Right cardiac atrium (tissue), 5 donors: ENCODE measurements around the gene IL1R2. TPM values are rescaled to one million over a fixed set of nuclear protein-coding genes. Genes with fewer than 3 reads are reported as not detected.

Experiments
- ATAC-seq, 2 donors: fragments of 200-7000 bp; cut with Tn5 transposase; one replicate each; pipeline versions ENCODE4 v1.8.0 to v1.9.1; 2020; ENCODE audit warnings: moderate library complexity in 2 of 2, mild to moderate bottlenecking in 1 of 2
- DNase-seq, 3 donors: peaks; one replicate each; pipeline ENCODE4 v3.0.0-alpha.2; 2020
- H3K27ac ChIP-seq: one replicate; pipeline ENCODE4 v1.5.1; 2013; ENCODE audit warnings: mild to moderate bottlenecking, low read length, control low read depth, moderate library complexity
- H3K27me3 ChIP-seq: one replicate; pipeline ENCODE4 v1.6.1; 2013; ENCODE audit not compliant: control insufficient read depth, insufficient read depth
- H3K4me1 ChIP-seq: one replicate; pipeline ENCODE4 v1.6.1; 2013; ENCODE audit warnings: low read length; ENCODE audit not compliant: control insufficient read depth, insufficient read depth
- H3K4me3 ChIP-seq: one replicate; pipeline ENCODE4 v1.5.1; 2013; ENCODE audit warnings: low read length, control low read depth
- H3K9me3 ChIP-seq: one replicate; pipeline ENCODE4 v1.6.1; 2013; ENCODE audit warnings: low read length; ENCODE audit not compliant: control insufficient read depth
- WGBS: extraction: QIAGEN DNeasy Blood & Tissue Kit; methylation state at CpG from one replicate; pipeline ENCODE4 v1.1.7; 2013; 5-methylcytosine and 5-hydroxymethylcytosine counted together
- intact Hi-C, 4 donors: fragments of 100-400 bp; cut with DNase I; formaldehyde crosslinking; loops; one replicate each; pipeline versions ENCODE4 v1.11.0 to v1.14.0; 2022 to 2023
- polyA plus RNA-seq: library from polyadenylated mRNA; stranded (reverse); fragments of 200-250 nt; gene quantifications from one replicate; pipeline ENCODE4 v1.2.3, GENCODE V29; 2013
- total RNA-seq, 4 donors: library from RNA; stranded (reverse); fragmentation: NEBNext Ultra II Directional; extraction: Animal tissue kit (Norgen Biotek cat#: 25700); gene quantifications; one replicate each; pipeline ENCODE4 v1.2.1, GENCODE V29; 2021
- donor health status: healthy with polysubstance abuse.
- donor health status: DM: no; HTN: yes; CAD: no.
- donor health status: DM: no; HTN: no; CAD: no.
- donor health status: DM: no; HTN: yes; CAD: no; lungs with severe emphysema.
- donor health status: DM: yes; HTN: yes; CAD: no.

IL1R2 gene
- total and polyA plus RNA-seq, 5 donors: 1.9 to 4.3 (median 3.5) TPM; not detected in 1

DNA sequence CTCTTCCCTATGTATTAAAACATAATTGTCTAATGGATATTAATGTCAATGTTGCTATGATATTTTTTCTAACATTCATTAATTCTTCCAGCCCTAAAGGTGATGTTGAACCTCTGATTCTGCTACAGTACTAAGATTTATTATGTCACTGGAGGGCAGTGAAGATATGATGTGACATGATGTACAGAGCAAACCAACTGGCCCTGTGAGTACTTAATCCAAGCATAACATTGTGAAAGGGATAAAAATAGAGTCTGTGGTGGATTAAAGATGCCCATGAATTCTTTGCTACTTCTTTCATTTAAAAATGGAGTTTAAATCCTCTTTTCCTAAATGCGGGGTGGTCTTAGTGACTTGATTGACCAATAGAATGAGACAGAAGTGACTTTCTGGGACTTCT is 51.8 kb downstream of the IL1R2 start:
- Histone ChIP-seq H3K4me3 (no peak overlapping the region), H3K9me3 (no peaks in the 10 kb centered on the region), H3K27me3 (no peaks in the 10 kb centered on the region), H3K27ac (no peak overlapping the region), H3K4me1 (peaks cover 3% of the 10 kb centered on the region)
- DNase-seq (no peak), ATAC-seq (no peak)
- 93% methylated on average over 1 of the region's 1 CpG for WGBS
- intact Hi-C loops: no loop called here

DNA sequence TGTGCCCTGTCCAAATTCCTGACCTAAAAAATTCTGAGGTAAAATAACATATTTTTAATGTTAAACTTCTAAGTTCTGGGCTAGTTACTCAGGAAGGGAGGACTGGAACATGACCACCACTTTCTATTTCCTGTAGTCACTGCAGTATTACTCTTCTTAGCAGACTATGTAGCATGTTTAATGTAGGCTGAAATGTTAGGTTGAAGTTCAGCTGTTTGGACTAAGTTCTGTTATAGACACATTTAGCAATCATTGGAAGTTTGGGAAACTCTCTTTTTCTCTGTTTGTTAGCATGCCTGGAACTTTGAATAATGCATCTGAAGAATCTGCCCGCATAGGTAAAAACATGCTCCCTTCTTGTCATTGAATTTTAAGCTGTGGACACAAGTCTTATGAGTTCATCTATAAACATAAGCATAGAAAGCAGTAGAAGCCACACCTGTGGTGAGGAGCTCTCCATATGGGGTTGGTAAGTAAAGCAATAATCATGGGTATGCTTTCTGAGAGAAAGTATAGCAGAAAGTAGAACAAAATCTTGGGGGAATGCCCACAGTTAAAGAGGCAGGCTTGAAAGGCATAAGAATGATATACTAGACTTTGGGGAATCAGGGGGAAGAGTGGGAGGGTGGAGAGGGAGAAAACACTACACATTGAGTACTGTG is 52.6 kb downstream of the IL1R2 start:
- no peaks in the 10 kb centered on the region for H3K27me3 ChIP-seq
- intact Hi-C loops: no loop called here
- H3K27ac ChIP-seq: no peak overlapping the region
- no peak overlapping the region for H3K4me3 ChIP-seq
- peaks cover 3% of the 10 kb centered on the region for H3K4me1 ChIP-seq
- H3K9me3 ChIP-seq: no peaks in the 10 kb centered on the region
- DNase-seq: no peak
- no peak for ATAC-seq
- 95% methylated on average over 1 of the region's 1 CpG for WGBS

DNA sequence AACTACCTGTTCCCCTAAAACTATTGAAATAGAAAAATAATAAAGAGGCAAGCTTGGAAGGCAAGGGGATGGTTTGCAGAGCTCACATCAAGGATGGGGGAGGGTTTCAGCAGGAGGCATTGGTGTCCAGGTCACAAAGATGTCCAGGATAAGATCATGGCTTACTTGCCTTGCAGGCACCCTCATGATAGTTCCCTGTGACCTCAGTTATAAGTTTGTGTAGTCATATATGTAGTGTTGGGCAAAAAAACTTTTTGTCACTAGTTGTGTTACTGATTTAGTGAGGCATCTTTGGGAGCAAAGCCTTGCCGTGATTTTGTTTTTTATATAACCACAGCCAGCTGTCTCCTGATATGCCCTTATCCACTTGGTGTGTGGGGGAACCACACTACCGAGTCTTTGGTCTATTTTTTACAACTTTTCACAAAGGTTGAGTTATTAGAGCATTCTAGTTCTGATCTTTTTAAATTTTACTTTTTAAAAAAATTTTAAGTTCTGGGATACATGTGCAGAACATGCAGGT is 53.3 kb downstream of the IL1R2 start:
- intact Hi-C loops: no loop called here
- 81% methylated on average over 2 of the region's 2 CpGs for WGBS
- Histone ChIP-seq H3K27ac (no peak overlapping the region), H3K9me3 (no peaks in the 10 kb centered on the region), H3K4me1 (peaks cover 4% of the 10 kb centered on the region), H3K4me3 (no peak overlapping the region), H3K27me3 (no peaks in the 10 kb centered on the region)
- ATAC-seq: no peak
- DNase-seq: no peak

GRCh38 chr2:102045697-102046096 is 53.9 kb downstream of the IL1R2 start:
- 93% methylated on average over 6 of the region's 6 CpGs for WGBS
- intact Hi-C loops: no loop called here
- H3K4me1 ChIP-seq: peaks cover 7% of the 10 kb centered on the region
- DNase-seq (peak in 1 of 3 donors; percentile 37), ATAC-seq (no peak)
- H3K27ac ChIP-seq: no peak overlapping the region
- no peaks in the 10 kb centered on the region for H3K9me3 ChIP-seq
- no peaks in the 10 kb centered on the region for H3K27me3 ChIP-seq
- H3K4me3 ChIP-seq: no peak overlapping the region

GRCh38 chr2:102046135-102046986 is 54.6 kb downstream of the IL1R2 start:
- 63% methylated on average over 9 of the region's 9 CpGs for WGBS
- intact Hi-C loops: no loop called here
- Histone ChIP-seq H3K9me3 (no peaks in the 10 kb centered on the region), H3K4me3 (no peak overlapping the region), H3K27me3 (no peaks in the 10 kb centered on the region), H3K4me1 (peaks cover 8% of the 10 kb centered on the region), H3K27ac (no peak overlapping the region)
- ATAC-seq (peak in 1 of 2 donors; percentile 70), DNase-seq (peak in 1 of 3 donors; percentile 65)

DNA sequence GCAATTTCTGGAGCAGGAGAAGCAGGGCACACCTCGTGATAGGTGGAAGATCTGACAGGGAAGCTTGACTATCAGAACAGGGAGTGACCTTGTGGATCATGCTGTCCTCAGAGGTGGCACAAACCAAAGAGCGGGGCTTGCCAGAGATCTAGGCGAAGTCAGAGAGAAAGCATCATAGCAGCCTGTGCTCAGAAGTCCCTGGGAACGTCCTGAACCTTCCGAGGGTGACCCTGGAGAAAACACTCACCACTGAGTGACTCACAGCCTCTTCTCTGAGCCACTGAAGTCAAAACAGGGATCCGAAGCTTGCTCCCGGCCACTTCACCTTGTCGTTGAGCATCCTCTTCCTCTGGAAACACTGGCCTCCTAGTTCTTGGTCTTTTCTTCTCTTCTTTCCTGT is 56.7 kb downstream of the IL1R2 start:
- WGBS: 74% methylated on average over 8 of the region's 8 CpGs
- peaks cover 12% of the 10 kb centered on the region for H3K4me1 ChIP-seq
- H3K9me3 ChIP-seq: no peaks in the 10 kb centered on the region
- DNase-seq: peak in 2 of 3 donors; percentile 13 to 63
- intact Hi-C loops: no loop called here
- ATAC-seq: peak in 1 of 2 donors; percentile 49
- peak overlapping the region; percentile 12 for H3K27ac ChIP-seq
- H3K4me3 ChIP-seq: no peak overlapping the region
- no peaks in the 10 kb centered on the region for H3K27me3 ChIP-seq

DNA sequence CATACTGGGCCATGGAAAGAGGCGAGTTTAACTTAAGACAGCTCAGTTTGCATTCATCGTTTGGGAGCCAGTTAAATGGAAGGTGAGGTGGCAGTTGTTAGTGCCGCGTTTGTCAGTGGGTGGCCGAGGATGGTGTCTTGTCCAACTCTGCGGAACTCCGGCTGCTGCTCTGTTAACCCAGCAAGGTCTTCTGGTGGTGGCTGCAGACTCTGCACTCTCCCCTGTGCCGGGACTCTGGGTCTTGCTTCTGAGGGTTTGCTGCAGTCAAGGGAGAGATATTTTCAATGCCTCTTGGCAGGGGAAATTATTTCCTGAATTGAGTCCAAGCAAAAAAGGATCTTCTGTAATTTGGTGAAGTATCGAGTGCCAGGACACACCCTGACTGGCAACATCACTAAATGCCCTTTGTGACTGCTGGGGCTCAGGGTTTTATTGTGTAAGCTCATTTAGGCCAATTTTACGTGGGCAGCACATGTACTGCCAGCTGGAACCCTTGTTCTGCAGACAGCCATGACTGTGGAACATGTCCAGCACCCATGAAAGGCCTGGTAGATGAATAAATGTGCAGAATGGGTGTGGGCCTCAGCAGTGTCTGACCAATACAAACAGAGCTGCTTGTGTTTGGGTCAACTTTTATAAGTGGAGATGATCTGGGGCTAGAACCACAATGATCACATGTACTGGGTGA is 58.1 kb downstream of the IL1R2 start:
- no peaks in the 10 kb centered on the region for H3K27me3 ChIP-seq
- DNase-seq (peak; percentile 71 to 81 (median 71)), ATAC-seq (peak; percentile 51 to 65)
- H3K9me3 ChIP-seq: no peaks in the 10 kb centered on the region
- peak overlapping the region; percentile 74 for H3K27ac ChIP-seq
- intact Hi-C loops: no loop called here
- no peak overlapping the region for H3K4me3 ChIP-seq
- H3K4me1 ChIP-seq: peaks cover 12% of the 10 kb centered on the region
- 29% methylated on average over 10 of the region's 10 CpGs for WGBS

DNA sequence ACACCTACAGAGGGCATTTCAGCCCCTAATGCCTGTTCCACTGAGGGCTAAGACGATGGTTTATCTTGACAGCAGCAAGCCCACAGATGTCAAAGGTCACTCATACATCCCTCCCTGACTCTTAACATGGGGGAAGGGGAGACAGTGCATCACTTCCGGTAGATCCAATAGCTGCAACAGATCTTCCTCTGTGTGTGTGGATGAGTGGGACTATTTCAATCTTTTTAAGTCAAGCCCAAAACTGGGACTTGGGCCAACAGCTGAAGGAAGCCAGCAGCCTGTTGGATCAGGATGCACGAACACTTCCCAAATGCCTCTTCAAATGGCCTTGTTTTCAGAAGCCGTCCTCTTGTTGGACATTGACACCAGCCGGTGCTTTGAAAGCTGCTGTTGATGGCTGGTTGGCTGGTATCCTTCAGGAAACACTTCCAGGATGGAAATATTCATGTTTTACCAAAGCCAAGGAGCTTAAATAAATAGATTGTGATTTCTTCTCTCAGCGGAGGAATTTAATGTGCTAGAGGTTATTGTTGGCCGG is 59.2 kb downstream of the IL1R2 start:
- 10% methylated on average over 7 of the region's 7 CpGs for WGBS
- DNase-seq (peak; percentile 93 to 96 (median 93)), ATAC-seq (peak; percentile 85 to 91)
- intact Hi-C loops: no loop called here
- no peaks in the 10 kb centered on the region for H3K9me3 ChIP-seq
- H3K4me3 ChIP-seq: no peak overlapping the region
- peaks cover 12% of the 10 kb centered on the region for H3K4me1 ChIP-seq
- H3K27me3 ChIP-seq: no peaks in the 10 kb centered on the region
- H3K27ac ChIP-seq: peak overlapping the region; percentile 93

DNA sequence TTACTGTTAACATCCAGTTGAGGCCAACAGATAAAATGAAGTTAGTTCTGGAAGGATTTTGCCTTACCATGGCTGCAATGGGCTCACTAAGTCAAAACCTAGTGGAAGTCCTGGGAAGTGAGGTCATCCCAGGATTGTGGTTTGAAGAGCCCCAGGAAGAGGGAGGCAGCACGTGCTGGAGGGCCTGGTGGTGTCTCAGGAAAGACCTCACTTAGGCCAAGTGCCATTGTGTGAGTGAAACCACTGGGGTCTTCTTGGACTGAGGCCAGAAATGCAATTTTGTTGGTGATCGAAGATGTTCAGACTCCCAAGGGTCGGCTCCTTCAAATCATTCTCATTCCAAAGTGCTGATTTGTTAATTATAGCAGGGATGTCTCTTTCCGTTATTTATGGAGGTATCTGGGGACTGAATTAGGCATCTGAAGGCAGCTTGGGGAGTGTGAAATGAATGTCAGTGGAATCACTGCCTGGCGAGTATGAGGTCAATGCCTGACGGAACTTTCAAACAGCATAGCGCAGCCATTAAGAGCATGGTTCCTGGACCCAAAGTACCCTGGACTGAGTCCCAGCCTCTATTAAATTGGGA is 60.0 kb downstream of the IL1R2 start:
- Histone ChIP-seq H3K4me3 (no peak overlapping the region), H3K27me3 (no peaks in the 10 kb centered on the region), H3K27ac (peak overlapping the region; percentile 23), H3K4me1 (peaks cover 12% of the 10 kb centered on the region), H3K9me3 (no peaks in the 10 kb centered on the region)
- DNase-seq (peak in 2 of 3 donors; percentile 35 to 74), ATAC-seq (peak; percentile 28 to 66)
- intact Hi-C loops: no loop called here
- WGBS: 36% methylated on average over 7 of the region's 7 CpGs

GRCh38 chr2:102052365-102052764 is 60.6 kb downstream of the IL1R2 start:
- intact Hi-C loops: no loop called here
- H3K4me3 ChIP-seq: no peak overlapping the region
- DNase-seq: no peak

More at GRCh38 chr2:102052365-102052764, 60.6 kb downstream of the IL1R2 start:
- H3K27ac ChIP-seq: peak overlapping the region; percentile 48
- peaks cover 12% of the 10 kb centered on the region for H3K4me1 ChIP-seq
- no peaks in the 10 kb centered on the region for H3K27me3 ChIP-seq
- H3K9me3 ChIP-seq: no peaks in the 10 kb centered on the region
- WGBS: 43% methylated on average over 4 of the region's 4 CpGs
- peak in 1 of 2 donors; percentile 4 for ATAC-seq
